Fibroblast of peridontal ligament (primary cell): Measurements from ENCODE around the gene PLB1.

Source experiments
- DNase-seq: peaks from one replicate; pipeline ENCODE4 v3.0.0-alpha.2; 2010; ENCODE audit errors: extremely low read depth

The PLB1 gene

DNA sequence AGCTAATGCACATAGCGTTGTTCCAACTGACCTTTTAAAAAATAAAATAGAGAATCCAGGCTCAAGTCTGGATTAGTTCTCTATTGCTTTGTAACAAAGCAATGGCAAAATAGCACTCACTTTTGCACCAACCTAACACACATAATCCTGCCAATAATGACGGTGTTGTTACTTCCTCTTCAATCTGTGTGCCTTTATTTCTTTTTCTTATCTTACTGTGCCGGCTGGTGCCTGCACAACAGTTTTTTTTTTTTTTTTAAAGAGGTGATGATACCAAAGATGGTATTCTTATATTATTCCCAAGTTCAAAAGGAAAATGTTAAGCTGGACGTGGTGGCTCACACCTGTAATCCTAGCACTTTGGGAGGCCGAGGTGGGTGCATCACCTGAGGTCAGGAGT is 3.4 kb downstream of the PLB1 start:
- DNase-seq = no peak

DNA sequence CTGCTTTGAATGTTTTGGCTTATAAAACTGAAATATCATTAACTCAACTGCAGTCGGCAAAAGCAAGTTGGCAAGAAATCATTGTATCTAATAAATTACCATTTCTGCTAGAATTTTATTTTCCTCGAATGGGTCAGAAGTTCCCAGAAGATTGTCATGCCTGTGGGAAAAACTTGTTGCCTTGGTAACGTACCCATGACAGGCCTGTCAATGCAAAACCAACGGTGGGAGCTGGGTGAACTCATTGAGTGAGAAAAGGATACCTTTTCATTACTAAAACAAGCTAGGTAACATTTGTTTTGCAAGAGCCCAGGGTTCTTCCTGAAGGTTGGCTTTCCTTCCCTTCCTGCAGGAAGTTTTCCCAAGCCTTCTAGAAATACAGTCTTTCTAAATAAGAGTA is 9.5 kb downstream of the PLB1 start:
- no peak for DNase-seq

DNA sequence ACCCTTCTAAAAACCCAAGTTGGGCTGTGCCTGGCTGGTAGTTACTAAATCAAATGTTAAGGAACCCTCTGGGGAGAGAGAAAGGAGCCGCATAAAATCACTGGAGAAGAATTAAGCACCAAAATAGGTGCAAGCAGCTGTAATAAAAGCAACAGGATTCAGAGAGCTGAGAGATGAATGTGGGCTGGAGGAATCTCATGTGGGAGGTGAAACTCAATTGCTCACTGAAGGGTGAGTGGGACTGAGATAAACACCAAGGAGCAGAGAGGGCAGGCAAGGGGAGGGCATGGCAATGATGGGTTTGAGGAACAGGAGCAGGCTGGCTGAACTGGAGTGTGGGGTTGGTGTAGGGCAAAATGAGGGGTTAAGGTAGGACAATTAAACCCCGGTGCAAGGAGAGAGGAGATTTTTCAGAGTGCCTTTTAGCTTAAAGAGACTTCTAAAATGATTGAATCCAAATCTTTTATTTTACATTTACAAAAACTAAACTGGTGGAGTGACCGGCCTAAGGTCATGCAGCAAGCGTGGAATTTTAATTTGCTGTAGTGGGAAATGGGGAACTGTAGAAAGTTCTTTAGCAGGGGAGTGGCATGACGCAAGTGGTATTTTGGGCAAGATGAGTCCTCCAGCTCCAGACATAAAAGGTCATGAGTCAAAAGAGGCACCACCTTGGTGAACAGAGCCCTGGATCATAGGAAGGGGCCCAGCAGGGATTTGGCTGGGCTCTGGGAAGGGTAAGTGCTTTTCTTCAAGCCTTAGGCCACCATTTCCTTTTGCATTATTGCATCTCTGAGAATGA is 10.5 kb downstream of the PLB1 start:
- DNase-seq = no peak

DNA sequence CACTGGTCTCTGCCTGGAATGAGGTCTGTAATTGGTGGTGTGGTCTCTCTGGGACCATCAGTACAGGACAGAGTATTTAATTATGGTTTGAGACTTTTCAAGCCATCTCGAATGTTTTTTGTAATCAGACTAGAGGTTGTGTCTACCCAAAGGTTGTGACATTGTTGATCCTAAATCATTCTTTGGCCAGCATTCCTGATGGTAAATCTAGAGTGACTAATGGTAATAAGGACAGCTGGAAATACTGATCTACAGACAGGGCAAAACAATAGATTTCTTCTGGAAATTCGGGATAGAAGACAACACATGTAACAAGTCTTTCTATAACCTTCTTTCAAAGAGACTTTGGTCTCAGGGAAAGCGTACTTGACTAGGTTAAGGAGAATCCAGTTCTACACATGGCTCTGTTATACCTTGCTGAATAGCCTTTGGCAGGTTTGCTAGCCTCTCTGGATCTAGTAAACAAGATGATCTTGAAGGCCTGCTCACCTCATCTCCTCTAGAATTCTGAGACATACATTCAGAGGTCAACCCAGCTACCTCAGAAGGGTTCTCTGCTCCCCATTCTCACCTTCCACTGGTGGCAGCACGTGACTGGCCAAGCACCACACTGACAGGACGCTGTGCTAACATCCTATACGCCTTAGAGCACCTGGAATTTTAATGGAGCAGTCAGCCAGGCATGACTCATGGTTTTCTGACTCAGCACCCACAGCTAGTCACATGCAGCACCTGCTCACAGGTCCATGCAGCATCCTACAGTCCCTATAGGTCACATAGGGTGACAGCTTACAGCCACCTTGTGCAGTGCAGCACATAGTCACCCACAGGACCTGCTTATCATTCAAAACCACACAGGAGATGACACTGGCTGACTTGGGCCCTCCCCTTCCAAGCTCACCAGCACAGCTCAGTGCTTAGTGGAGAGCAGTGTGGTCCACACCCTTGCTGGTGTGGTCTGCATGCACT is 12.2 kb downstream of the PLB1 start:
- no peak for DNase-seq

DNA sequence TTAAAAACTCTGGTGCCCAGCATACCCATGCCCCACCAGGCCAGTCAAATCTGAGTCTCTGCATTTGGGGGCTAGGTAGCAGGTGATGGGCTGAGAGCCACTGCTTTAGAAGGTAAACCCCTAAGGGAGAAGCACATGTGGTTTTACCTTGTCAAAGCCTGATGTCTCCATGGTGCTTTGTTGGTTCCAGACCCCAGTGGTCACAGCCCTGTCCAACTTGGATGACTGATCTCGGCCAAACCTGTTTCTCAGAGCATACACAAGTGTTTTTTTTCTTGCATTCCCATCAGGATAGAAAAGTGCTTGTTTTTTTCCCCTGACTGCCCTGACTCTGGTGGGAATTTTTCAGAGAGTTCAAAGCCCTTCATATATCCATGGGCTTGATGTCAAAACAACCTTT is 13.5 kb downstream of the PLB1 start:
- no peak for DNase-seq

DNA sequence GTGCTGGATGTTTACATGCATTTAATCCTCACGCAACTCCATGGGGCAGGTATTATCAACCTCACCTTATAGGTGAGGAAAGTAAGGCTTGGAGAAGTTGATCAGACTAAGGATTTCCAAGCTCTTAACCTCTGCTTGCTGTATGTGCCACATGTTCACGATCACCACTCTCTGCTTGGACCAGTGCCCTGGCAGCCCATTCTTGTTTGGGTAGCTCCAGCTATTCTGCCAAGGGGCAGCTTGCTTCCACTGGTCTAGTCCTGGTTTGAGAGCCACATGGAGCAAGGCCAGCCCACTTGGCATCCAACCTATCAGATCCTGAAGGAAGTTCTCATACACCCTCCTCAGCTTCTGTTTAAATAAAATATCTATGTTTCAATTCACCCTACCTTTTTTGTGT is 14.3 kb downstream of the PLB1 start:
- DNase-seq = peak; percentile 6

DNA sequence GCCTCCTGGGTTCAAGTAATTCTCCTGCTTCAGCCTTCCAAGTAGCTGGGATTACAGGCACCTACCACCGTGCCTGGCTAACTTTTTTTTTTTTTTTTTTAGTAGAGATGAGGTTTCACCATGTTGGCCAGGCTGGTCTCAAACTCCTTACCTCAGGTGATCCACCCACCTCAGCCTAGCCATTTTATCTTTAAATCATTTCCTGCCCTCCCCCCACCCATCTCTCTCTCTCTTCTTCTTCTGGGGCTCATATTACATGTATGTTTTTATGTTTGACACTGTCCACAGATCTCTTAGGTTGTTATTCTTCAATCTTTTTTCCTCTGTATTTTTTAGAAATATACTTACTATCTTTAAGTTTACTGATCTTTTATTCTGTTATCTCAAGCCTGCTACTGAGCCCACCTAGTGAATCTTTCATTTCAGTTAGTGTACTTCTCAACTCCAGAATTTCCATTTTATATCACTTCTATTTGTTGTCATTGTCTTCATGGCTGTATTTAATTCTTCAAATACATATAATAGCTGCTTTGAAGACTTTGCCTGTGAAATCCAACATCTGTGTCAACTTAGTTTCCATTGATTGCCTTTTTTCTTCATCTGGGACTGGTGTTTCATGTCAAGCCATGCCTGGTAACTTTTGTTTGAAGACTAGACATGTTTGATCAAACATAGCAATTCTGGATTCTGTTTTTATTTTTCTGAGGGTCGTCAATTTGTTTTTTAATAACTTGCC is 16.2 kb downstream of the PLB1 start:
- DNase-seq = no peak

DNA sequence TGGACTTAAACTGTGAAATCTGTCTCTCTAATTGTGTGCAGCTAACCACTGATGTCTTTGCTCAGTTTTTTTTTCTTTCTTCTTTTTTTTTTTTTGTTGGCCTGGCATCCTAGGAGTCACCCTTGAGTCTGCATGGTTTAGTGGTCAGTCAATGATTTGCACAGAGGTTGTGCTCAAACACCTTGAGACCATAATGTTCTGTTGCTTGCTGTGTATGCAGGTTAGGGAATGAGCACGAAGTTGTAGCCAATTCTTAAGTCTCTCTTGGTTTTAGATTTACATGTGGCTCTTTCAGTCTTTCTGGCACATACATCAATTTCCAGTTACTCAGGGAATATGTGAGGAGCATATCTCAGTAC is 16.7 kb downstream of the PLB1 start:
- no peak for DNase-seq

DNA sequence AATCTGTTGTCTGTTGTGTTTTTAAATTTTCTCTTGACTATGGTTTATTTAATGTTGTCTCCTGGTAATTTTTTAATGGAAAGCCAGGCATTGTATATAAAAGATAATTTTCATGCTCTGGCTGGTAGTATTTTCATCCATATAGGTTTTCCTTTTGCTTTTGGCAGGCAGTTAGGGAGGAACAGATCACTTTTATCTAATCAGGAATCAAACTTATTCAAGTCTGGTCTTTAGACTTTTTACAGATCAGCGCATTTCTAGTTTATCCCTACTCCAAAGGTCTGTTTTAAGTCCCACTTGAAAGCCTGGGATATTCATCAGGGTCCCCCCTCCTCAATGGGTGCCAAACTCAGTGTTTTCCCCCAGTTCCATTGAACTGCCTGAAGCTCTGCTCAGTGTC is 17.2 kb downstream of the PLB1 start:
- no peak for DNase-seq

DNA sequence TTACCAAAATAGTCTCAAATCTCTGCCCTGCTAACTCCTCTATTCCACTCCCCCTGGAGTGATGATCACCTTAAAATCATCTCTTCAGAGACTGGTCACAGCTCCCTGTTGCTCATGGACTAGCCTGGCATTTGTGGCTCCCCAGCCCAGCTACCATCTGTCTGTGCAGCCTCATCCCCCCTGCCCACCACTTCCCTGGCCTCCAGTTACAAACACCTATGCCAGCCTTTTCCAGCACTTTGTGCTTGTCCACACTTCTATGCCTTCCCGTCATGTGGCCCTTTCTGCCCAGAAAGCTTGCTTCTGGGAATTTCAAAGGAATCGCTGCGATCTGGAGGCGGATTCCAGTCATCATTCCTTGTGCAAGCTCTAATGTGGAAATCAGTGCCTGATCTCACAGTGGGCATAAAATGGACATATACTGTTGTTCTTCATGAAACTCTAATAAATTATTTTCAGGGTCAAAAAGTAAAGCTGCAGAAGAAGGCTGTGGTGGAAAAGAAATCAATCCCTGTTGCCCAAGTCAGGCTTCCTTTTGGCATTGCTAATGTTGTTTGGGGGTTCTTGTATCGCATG is 19.4 kb downstream of the PLB1 start:
- DNase-seq = no peak

DNA sequence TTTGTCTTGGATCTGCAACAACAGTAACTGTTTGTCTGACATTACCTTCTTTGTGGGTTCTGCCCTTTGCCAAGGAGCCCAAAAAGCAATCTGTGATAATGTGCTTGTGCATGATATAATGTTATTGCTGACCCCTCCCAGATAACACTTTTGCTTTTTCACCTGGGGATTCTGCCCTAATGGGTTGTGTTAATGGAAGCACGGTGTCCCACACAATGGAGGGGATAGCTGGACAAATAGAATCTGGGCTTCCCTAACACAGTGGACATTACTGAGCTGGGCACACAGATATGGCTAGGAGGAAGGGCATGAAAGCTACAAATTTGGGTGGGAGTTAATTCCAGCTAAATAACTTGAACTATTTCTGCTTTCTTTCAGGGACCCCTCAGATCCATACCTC is 20.6 kb downstream of the PLB1 start:
- DNase-seq = no peak

DNA sequence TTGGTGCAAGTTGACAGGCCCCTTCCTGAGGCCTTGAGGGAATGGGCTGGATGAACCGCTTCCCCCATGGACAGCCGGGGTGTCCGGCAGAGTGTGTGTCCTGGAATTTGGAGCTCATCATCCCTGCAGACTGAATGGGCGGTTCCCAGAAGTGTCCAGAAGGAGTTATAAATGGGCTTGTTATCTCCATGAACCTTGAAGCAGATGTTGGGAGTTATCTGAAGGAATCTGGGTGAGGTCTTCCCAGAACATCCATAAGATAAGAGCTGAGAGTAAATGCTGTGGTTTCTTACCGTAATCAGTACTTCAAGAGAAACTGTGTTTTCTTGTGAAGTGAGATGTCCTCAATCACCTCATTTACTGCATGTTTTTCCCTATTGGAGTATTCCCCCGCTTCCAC is 21.1 kb downstream of the PLB1 start:
- DNase-seq = no peak

DNA sequence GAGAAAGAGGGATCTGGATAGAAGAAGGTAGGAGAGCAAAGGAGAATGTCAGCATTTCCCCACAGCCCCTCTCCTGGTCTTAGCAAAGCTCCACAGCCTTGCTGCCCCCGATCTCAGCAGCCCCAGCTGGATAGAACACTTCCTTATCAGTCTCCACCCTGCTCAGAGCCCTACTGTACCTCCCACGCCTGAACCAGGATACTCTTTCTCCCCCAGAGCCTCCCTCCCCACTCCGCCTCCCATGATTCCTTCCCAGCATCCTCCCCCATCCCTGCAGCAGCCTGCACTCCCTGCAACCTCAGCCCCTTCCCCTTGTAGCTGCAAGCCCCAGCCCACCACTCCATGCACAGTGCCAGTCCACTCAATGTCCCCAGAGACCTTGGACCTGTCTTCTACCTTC is 25.8 kb downstream of the PLB1 start:
- DNase-seq = no peak

DNA sequence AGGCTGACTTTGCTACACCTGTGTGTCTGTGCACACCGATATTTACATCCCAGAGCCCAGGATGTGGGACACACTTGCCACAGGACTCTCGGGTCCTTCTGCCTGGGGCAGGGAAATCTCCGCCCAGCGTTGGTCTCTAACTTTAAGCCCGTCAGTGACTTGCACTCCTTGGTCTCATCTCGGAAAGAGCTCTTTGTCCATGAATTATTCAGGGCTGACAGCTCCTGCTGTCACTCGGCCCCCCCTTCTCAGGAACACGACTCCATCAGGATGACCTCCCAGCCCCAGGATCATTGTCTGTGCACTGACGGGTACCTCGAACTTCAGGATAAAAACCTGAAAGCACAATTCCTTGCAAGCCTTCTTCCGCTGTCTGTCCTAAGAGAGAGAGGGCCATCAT is 26.6 kb downstream of the PLB1 start:
- DNase-seq = no peak

DNA sequence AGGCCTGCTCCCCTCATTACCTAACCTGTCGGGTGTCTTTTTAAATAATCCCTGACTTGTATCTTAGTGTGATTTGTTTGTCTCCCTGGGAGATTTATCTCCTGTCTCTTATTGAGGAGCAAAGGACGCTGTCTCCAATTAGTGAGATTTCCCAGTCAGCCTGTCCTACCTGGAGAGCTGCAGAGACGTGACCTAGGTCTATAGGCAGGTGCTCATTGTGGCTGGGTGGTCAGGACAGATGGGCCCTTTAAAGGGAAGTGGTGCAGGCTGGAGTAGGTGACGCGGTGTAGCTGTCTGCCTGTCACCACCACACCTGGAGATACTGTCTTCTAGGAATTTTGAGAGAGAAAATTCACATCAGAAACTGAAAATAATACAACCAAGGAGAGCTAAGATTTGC is 28.0 kb downstream of the PLB1 start:
- no peak for DNase-seq

DNA sequence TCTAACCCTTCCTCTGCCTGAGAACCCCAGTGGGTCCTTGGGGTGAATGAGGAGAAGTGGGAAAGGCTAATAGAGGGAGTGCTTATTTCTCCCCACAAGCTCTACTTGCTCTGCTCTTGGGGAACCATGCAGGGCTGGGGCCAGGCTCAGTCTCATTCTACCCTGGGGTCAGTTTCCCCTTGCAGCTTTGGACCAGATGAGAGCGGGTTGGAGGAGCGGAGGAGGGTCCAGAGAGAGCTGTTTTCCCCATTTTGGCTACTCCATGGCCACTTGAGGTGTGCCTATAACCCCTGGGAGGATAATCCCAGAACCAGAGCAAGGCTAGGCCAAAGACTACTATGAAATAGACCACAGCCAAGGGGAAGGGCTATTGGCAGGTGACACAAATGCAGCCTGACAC is 29.6 kb downstream of the PLB1 start:
- DNase-seq = no peak

DNA sequence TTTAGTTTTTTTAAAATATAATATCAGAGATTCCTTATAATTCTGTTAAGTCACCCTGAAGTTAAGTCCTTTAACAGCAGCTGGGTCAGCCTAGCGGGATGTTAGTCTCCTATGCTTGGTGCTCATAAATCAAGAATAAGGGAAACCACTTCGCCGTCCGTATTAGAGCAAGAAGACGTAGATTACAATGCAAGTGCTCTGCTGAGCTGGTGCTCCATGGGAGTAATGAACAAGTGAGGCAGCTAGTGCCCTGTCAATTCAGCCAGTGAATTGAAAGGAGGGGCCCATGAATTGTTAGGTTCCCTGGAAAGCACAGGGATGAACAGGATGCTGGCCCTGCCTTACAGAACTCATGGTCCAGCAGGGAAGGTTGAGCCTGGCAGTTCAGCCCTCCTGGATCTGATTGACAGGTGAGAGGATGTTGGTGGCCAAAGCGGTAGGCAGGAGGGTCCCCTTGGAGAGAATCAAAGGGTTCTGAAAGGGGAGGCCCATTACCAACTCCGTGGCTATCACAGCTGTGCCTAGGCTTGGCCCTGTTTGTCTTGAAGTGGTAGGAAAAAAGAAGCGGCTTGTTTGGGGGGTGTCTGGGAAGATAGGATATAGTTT is 30.8 kb downstream of the PLB1 start:
- no peak for DNase-seq

DNA sequence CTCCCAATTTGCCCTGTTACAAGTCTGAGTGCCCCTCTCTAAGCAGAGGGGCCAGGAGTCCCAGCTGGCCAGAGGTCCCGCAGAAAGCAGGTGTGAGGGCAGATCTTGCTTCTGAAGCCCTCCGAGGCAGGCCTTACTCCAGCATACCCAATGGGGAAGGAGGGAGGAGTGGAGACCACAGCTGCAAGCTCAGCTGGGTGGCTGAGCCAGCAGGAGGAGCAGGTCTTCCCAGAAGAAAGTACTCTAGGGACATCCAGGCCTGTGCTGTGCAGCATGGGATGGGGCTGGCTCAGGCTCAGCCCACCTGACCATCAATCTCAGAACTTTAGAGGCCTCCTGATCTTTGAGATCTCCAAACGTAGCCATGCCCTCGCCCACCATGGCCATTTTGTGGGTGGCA is 31.3 kb downstream of the PLB1 start:
- DNase-seq = no peak

DNA sequence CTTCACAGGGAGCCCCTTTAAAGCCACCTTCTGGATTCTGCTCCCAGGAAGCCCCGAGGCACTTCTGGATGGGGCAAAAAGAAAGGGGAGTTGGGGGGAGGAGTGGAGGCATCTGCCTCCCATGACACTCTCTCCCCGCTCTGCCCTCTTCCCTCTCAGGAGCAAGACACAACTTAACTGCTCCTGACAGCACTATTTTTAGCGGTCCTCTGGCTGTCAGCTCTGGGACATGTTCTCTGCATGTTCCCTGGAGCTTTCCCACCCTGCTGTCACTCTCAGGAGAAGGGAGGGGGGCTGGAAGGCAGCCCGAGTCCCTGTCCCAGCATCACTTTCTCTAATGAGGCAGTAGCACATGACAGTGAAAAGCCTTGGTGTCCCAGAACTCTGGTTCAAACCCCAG is 32.3 kb downstream of the PLB1 start:
- DNase-seq = no peak

DNA sequence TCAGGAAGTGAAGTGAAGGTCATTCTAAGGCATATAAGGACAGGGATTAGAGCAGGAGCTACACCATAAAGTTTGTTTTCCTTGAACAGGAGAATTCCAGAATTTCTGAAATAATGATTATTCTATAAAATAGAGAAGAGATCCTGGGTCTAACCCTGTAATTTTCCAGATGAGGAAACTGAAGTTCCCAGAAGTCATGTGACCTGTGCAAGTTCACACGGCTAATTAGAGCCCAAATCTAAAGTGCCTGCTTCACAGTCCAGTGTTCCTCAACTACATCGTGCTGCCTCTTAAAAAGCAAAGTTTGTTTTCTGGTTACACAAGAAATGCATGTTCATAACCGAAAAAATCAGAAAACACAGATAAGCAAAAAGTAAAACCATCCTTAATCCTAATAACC is 34.9 kb downstream of the PLB1 start:
- DNase-seq = no peak

DNA sequence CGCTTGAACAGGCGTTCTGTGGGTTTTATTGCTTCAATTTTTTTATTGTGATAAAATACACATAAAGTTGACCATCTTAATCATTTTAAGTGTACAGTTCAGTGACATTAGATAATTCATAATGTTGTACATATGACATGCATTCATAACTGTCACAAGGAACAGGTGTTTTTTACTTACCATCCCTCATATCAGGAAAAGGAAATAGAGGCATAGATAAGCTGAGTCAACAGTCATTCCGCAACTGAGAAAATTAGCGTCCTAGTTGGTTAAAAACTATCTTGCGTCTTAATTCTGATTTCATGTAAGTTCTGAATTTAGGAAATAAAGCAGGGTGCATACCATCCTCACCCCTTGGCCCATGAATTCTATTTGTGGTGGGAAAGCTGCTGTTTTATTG is 36.5 kb downstream of the PLB1 start:
- no peak for DNase-seq
